HG02973 (cell line): ENCODE measurements around the gene S100P.
"Not testable (repeated sequence)": the region's sequence is repeated elsewhere in the genome, so short reads cannot be mapped to it uniquely, and the experiment has no call there.

Experiments
- ATAC-seq: cut with Tn5 transposase; IDR thresholded peaks from one replicate; pipeline ENCODE4 v1.9.1; 2021; ENCODE audit warnings: moderate library complexity; ENCODE audit not compliant: unreplicated experiment

S100P gene

DNA sequence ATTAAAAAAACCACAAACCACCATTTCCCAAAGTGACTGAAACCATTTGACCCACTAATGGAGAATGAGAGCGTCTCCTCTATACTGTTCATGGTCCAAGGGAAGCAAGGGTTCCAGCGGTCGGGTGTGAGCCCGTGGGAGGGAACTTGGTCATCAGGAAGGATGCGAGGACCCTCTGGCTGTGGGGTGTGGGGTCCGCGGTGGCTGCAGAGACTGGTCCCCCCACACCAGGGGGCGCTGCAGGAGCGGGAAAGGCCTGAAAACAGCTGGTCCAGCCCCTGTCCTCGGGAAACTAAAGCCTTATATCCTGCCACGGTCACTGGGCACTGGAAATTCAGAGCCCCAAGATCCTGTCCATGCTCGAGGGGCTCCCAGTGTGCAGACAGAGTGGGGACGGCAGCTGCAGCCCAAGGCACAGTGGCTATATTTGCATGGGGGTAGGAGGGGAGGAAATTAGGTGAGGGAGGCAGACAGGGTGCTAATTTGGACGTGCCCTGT lies 26.6 kb downstream of the S100P start:
- ATAC-seq: no peak

DNA sequence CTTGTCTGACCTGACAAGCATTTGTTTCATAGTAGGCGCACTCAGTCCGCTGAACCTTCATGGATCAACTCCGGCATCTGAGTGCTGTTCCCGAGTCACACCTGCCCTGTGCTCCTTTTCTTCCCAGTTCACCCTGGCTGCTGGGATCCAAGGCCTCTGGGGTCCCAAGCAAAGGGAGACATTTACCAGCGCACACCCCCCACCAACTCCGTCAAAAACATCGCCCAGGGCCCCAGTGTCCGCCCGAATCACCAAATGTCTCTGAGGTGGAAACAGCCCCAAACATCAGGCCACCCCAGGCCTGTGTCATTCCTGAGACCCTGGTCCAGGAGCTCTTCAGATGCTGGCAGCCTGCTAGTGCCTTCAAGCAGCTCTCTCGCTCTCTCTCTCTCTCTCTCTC lies 27.4 kb downstream of the S100P start:
- no peak for ATAC-seq

DNA sequence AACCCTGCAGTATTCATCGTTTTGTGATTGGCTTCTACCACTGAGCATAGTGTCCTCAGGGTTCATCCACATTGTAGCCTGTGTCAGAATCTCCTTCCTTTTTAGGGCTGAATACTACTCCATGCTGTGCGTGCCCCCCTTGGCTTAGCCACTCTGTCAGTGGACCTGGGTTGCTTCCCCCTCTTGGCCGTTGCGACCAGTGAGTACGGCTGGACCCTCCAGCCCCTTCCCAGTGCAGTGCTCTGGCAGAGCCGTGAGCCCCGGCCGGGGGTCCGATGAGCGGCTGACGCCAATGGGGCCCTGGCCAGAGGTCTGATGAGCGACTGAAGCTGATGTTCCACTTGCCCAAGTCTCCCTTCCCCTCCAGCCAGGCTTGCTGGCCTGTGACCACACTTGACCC lies 29.2 kb downstream of the S100P start:
- ATAC-seq: no peak

- no peak for ATAC-seq
Observed at GRCh38 chr4:6723851-6724250, 30.2 kb downstream of the S100P start.

GRCh38 chr4:6724421-6725111 lies 30.9 kb downstream of the S100P start:
- no peak for ATAC-seq

DNA sequence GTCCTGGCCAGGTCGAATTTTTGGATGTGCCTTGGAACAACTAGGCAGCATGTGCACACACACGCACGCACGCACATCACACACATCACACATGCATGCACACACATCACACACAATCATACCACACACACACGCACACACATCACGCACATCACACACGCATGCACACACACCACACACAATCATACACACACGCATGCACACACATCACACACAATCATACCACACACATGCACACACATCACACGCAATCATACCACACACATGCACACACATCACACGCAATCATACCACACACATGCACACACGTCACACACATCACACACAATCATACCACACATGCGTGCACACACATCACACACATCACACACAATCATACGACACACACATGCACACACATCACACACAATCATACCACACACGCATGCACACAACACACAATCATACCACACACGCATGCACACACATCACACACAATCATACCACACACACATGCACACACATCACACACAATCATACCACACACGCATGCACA lies 31.8 kb downstream of the S100P start:
- not testable (repeated sequence) for ATAC-seq

DNA sequence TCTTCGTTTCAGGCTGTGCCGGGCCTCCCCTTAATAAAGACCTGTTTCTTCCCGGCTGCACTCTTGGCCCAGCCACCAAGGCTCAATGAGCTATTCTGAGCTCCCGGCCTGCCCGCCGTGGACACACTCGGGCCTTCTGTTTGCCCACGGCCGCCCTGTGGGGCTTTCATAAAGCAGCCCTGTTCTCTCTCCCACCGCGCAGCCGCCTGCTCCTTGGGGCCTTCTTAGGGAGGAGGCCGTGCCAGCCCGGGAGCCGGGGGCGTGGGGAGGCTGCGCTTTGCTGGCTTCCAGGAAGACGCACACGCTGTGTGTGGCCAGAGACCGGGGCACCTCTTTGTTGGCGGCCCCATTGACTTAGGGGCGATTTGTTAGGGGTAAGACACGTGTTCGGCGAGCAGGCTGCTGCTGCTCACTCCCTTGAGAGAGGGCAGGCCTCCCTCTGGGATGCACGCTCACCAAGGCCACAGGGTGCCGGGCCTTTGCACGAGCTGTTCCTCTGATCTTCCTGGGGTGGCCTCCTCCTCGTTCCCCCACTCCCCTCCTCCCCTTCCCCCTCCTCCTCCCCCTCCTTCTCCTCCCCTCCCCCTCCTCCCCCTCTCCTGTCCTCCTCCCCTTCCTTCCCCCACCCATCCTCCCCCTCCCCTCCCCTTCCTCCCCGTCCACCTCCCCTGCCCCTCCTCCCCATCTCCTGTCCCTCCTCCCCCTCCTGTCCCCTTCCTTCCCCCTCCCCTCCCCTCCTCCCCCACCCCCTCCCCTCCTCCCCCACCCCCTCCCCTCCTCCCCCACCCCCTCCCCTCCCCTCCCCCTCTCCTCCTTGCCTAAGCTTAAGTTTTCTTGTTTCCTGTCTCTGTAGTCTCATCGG lies 33.6 kb downstream of the S100P start:
- ATAC-seq: no peak

- no peak for ATAC-seq
Observed at GRCh38 chr4:6727943-6728250, 34.2 kb downstream of the S100P start.

DNA sequence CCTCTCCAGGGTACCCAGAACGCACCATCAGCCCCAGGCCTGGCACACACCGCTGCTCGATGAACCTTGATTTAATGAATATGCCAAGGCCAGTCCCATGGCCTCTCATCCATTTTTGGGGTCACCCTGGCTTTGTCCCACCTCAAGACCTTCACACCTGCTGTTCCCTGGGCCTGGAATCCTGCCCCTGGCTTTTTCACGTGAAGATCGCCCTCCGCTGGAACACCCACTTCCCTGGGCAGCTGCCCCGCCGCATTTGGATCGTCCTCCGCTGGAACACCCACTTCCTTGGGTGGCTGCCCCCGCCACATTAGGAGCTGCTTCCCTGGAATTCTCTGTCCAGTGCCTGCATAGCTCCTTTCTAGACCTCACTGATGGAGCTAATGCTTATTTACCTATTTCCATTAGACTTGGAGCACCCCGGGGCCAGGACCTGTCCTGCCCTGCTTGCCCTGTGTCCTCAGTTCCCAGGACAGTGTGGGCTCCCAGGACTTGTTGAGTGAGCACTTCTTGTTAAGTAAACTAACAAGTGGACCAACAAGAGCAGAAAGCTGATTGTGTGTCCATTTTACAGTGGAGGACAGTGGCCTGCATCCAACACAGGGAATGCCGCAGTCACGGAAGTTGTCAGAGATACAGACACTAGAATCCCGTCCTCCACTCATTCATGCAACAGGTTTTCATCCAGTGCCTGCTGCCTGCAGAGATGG lies 34.8 kb downstream of the S100P start:
- no peak for ATAC-seq

- no peak for ATAC-seq
Observed at GRCh38 chr4:6730603-6731317, 37.1 kb downstream of the S100P start.

DNA sequence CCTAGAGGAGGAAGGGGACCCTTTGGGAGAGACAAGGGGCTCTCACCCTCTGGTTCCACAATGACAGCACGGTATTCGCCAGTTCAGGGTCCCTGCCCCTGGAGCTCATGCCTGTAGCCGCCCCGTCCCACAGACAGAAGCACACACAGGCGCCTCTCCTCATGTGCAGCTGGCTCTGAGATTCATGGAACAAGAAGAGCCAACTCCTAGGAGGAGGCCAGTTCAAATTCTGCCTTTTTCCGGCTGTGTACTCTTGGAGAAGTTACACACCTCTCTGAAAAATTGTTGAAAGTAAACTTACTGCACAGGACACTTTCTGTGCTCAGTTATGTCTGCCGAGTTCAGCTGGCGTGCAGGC lies 37.6 kb downstream of the S100P start:
- no peak for ATAC-seq

GRCh38 chr4:6731780-6732179 lies 38.1 kb downstream of the S100P start:
- ATAC-seq: no peak

- no peak for ATAC-seq
Observed at GRCh38 chr4:6732441-6733357, 39.0 kb downstream of the S100P start.

DNA sequence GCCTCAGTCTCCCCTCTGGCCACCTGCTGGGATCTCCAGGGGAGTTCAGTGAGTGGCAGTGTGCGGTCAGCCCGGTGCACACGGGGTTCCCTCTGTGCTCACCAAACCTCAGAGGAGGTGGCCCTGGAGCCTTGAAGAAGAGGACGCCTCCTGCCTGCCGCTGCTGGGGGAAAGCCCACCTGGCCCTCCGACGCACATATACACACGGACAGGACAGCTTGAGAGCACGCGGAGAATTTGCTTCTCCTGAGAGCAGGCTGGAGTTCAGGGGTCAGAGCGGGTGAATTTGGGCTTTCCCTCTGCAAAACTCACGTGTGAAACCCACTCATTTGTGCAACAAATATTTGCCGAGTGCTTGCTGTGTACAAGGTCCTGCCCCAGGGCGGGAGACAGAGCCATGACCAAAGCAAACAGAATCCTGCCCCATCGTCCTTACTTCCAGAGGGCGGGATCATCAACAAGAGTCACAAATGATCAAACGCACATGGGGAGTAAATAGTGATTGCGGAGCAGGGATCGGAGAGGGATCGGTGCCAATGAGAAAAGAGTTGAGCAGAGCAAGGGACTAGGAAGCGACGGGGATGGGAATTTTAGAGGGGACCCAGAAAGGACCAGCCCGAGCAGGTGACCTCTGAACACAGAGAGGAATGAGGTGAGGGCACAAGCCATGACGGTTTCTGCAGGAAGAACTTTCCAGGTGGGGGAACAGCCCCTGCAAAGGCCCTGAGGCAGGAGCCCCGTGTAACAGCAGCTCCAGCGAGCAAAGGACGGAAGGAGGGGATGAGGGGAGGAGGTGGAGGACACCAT lies 39.9 kb downstream of the S100P start:
- ATAC-seq: no peak

DNA sequence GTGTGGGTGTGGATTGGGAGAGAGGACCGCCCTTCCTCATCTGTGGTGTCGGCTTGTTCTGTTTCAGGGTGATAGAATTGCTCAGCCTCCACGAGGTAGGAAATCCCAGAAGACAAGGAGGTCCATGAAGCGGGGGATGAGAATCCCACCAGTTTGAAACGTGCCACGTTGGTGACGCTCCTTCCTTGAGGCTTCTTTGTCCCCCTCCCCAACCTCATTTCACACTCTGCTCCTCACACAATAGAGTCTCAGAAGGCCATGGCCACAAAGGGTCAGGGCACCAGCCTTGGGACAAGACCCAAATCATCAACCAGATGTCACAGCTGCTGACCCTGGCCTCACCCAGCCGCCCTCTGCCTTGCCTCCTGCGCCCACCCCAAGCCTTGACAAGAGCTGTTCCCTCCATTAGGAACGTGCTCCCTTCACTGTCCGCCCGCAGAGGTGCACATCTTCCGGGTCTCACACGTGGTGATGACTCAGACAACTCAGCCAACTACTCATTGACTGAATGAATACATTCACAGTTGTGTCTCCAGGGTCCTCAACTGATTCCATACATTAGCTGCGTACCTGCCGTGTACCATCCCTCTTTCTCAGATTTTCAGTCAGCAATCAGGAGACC lies 40.6 kb downstream of the S100P start:
- no peak for ATAC-seq

DNA sequence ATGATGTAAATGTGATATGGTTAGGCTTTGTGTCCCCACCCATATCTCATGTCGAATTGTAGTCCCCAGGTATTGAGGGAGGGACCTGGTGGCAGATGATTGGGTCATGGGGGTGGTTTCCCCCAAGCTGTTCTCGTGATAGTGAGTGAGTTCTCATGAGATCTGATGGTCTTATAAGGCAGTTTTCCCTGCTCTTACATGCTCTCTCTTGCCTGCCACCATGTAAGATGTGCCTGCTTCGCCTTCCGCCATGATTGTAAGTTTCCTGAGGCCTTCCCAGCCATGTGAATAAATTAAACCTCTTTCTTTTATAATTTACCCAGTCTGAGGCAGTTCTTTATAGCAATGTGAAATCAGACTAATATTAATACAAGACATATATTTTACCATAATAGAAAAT lies 46.2 kb downstream of the S100P start:
- no peak for ATAC-seq

DNA sequence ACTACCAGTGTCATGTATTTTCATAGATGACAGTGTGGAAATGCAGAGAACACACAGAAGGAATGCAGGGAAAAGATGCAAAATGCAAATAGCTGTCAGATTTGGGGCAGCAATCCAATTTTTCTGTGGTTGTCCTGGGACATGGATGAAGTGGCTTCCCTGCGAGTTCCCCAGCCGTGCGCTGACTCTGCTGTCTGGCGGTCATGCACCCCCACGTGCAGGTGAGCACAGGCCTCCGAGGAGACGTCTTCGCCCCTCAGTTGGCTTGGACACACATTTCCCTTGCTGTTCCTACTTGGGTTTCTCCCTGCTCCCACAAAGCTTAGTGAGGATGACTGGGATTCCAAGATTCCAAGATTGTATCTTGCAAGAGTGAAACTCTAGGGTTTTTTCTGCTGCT lies 46.7 kb downstream of the S100P start:
- ATAC-seq: no peak

- no peak for ATAC-seq
Observed at GRCh38 chr4:6742507-6742906, 48.8 kb downstream of the S100P start.

DNA sequence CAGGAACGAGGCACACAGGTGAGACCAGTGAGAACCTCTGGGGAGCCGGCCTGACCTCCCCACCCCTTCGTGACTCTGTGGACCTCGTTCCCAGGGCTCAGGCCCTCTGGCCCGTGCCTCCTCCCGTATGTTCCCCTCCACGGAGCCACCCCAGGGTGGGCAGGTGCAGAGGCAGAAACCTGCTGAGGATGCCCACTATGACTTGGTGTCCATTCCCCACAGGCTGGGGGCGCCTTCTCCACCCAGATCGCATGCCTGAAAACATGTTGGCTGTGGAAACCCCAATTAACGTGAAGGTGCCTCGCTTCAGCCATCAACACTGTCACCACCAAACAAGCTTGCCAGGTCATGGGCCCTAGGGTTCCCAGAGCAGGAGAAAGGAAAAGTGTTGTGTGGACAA lies 49.3 kb downstream of the S100P start:
- no peak for ATAC-seq
